ENCODE measurements around the gene DNAJC11.

- TF ChIP-seq CTCF (IDR thresholded peaks at IDR 0.05) (no peak), POLR2A (IDR thresholded peaks at IDR 0.05) (no peak)
Measured at GRCh38 chr1:6668503-6668902, 33.1 kb downstream of the DNAJC11 start.
